Measurements from ENCODE around the gene CPO.

CPO gene

DNA sequence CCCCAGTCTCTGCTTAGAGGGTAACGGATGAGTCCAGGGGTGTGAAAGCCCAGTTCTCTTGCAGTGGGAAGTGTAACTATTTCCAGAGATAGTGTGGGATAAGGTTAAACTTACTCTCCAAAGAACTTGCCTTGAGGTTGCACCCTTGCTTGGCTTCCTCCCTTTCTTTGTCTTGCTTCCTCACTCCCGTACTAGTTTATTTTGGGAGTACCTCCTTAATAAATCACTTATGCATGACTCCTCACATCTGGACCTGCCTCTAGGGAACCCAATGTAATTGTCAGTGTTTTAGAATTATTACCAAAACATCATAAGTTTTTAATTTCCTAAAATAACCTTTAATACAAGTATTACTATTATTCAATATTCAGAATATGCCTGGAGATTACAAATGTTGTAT is 35.2 kb downstream of the CPO start:
- no peaks in the 10 kb centered on the region for H3K4me1 ChIP-seq (ENCODE audit: insufficient read depth, low read length, severe bottlenecking)
- H3K27me3 ChIP-seq (ENCODE audit: insufficient read depth, low read length), result no peaks in the 10 kb centered on the region

DNA sequence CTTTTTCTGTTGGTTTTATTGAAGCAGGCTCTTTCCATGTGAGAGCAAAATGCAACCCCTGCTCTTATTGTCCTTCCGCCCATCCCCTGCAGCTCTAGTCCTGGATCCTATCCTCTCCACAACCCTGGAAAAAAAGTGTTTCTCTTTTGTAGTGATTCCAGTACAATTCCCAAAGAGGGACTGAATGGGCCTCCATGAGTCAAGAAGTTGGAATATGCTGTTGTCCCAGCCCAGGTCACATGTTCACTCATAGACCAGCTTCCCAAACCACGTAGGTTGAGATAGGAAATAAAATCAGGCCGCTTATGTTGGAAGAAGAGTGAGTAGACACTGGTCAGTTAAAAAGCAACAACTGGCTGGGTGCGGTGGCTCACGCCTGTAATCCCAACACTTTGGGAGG is 39.4 kb downstream of the CPO start:
- Histone ChIP-seq H3K27me3 (ENCODE audit: insufficient read depth, low read length) (no peaks in the 10 kb centered on the region), H3K9me2 (ENCODE audit: low read depth, low read length) (no peaks in the 10 kb centered on the region)

More for the DNA sequence above, 35.2 kb downstream of the CPO start:
- Histone ChIP-seq H3K9me2 (ENCODE audit: low read depth, low read length) (no peaks in the 10 kb centered on the region), H3K27ac (ENCODE audit: low read depth, low read length, poor library complexity, severe bottlenecking) (no peak overlapping the region), H4K20me1 (ENCODE audit: insufficient read depth, low read length) (no peaks in the 10 kb centered on the region), H3K4me3 (ENCODE audit: low read depth, low read length, poor library complexity, severe bottlenecking) (no peak overlapping the region), H3K36me3 (ENCODE audit: insufficient read depth, low read length) (no peaks in the 10 kb centered on the region), H3K4me2 (ENCODE audit: low read length) (no peak overlapping the region), H3K9me3 (ENCODE audit: low read length) (no peaks in the 10 kb centered on the region), H2AFZ (ENCODE audit: low read length) (no peak overlapping the region), H3K9ac (ENCODE audit: low read length) (no peak overlapping the region), H3F3A (ENCODE audit: insufficient read depth, low read length) (no peaks in the 10 kb centered on the region), H3K79me2 (ENCODE audit: insufficient read depth, low read length) (no peaks in the 10 kb centered on the region)
- no peak for TF ChIP-seq EZH2 (IDR thresholded peaks at IDR 0.05; ENCODE audit: borderline replicate concordance, low read length)
- TF ChIP-seq, protein P1, sequence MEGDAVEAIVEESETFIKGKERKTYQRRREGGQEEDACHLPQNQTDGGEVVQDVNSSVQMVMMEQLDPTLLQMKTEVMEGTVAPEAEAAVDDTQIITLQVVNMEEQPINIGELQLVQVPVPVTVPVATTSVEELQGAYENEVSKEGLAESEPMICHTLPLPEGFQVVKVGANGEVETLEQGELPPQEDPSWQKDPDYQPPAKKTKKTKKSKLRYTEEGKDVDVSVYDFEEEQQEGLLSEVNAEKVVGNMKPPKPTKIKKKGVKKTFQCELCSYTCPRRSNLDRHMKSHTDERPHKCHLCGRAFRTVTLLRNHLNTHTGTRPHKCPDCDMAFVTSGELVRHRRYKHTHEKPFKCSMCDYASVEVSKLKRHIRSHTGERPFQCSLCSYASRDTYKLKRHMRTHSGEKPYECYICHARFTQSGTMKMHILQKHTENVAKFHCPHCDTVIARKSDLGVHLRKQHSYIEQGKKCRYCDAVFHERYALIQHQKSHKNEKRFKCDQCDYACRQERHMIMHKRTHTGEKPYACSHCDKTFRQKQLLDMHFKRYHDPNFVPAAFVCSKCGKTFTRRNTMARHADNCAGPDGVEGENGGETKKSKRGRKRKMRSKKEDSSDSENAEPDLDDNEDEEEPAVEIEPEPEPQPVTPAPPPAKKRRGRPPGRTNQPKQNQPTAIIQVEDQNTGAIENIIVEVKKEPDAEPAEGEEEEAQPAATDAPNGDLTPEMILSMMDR (IDR thresholded peaks at IDR 0.05; ENCODE audit: low read length), result no peak

DNA sequence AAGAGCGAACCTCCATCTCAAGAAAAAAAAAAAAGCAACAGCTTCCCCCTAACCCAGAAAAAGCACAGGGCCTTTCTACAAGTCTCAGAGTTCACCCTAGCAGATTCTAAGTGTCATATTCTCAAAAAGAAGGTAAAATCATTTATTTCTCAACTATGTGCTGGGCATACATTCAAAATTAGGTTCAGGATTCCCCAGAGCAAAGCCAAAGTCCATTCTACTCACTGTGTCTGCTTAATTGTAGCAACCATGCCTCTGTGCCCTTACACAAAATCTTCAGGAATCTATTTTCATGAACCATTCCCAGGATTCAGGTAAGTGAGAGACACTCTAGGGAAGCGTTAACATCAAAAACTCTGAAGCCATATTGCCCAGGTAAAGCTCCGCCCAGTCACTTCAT is 40.0 kb downstream of the CPO start:
- Histone ChIP-seq H3K9me3 (ENCODE audit: low read length) (no peaks in the 10 kb centered on the region), H3K27me3 (ENCODE audit: insufficient read depth, low read length) (no peaks in the 10 kb centered on the region), H3K9me2 (ENCODE audit: low read depth, low read length) (no peaks in the 10 kb centered on the region), H4K20me1 (ENCODE audit: insufficient read depth, low read length) (no peaks in the 10 kb centered on the region), H3K4me1 (ENCODE audit: insufficient read depth, low read length, severe bottlenecking) (no peaks in the 10 kb centered on the region), H3F3A (ENCODE audit: insufficient read depth, low read length) (no peaks in the 10 kb centered on the region), H3K9ac (ENCODE audit: low read length) (no peak overlapping the region), H3K27ac (ENCODE audit: low read depth, low read length, poor library complexity, severe bottlenecking) (no peak overlapping the region), H3K36me3 (ENCODE audit: insufficient read depth, low read length) (no peaks in the 10 kb centered on the region), H3K4me3 (ENCODE audit: low read depth, low read length, poor library complexity, severe bottlenecking) (no peak overlapping the region), H3K4me2 (ENCODE audit: low read length) (no peak overlapping the region), H3K79me2 (ENCODE audit: insufficient read depth, low read length) (no peaks in the 10 kb centered on the region), H2AFZ (ENCODE audit: low read length) (no peak overlapping the region)
- TF ChIP-seq EZH2 (IDR thresholded peaks at IDR 0.05; ENCODE audit: borderline replicate concordance, low read length), result no peak
- TF ChIP-seq, protein P1 (IDR thresholded peaks at IDR 0.05; ENCODE audit: low read length), result no peak

More for the DNA sequence above, 39.4 kb downstream of the CPO start:
- no peaks in the 10 kb centered on the region for H4K20me1 ChIP-seq (ENCODE audit: insufficient read depth, low read length)
- H3K4me3 ChIP-seq (ENCODE audit: low read depth, low read length, poor library complexity, severe bottlenecking), result no peak overlapping the region
- TF ChIP-seq, protein P1 (IDR thresholded peaks at IDR 0.05; ENCODE audit: low read length), result no peak
- no peak for TF ChIP-seq EZH2 (IDR thresholded peaks at IDR 0.05; ENCODE audit: borderline replicate concordance, low read length)
- no peaks in the 10 kb centered on the region for H3K4me1 ChIP-seq (ENCODE audit: insufficient read depth, low read length, severe bottlenecking)
- no peaks in the 10 kb centered on the region for H3K36me3 ChIP-seq (ENCODE audit: insufficient read depth, low read length)
- no peaks in the 10 kb centered on the region for H3F3A ChIP-seq (ENCODE audit: insufficient read depth, low read length)
- H3K4me2 ChIP-seq (ENCODE audit: low read length), result no peak overlapping the region
- no peaks in the 10 kb centered on the region for H3K9me3 ChIP-seq (ENCODE audit: low read length)
- no peaks in the 10 kb centered on the region for H3K79me2 ChIP-seq (ENCODE audit: insufficient read depth, low read length)
- no peak overlapping the region for H2AFZ ChIP-seq (ENCODE audit: low read length)
- H3K9ac ChIP-seq (ENCODE audit: low read length), result no peak overlapping the region
- H3K27ac ChIP-seq (ENCODE audit: low read depth, low read length, poor library complexity, severe bottlenecking), result no peak overlapping the region
